Right cardiac atrium (tissue), 5 donors: ENCODE results near the gene RAB26. TPM values are rescaled to one million over a fixed set of nuclear protein-coding genes. Genes with fewer than 3 reads are reported as not detected.

Source experiments
- ATAC-seq, 2 donors: fragments of 200-7000 bp; cut with Tn5 transposase; one replicate each; pipeline versions ENCODE4 v1.8.0 to v1.9.1; 2020; ENCODE audit warnings: moderate library complexity in 2 of 2, mild to moderate bottlenecking in 1 of 2
- DNase-seq, 3 donors: peaks; one replicate each; pipeline ENCODE4 v3.0.0-alpha.2; 2020
- H3K27ac ChIP-seq: one replicate; pipeline ENCODE4 v1.5.1; 2013; ENCODE audit warnings: mild to moderate bottlenecking, low read length, control low read depth, moderate library complexity
- H3K27me3 ChIP-seq: one replicate; pipeline ENCODE4 v1.6.1; 2013; ENCODE audit not compliant: control insufficient read depth, insufficient read depth
- H3K4me1 ChIP-seq: one replicate; pipeline ENCODE4 v1.6.1; 2013; ENCODE audit warnings: low read length; ENCODE audit not compliant: control insufficient read depth, insufficient read depth
- H3K4me3 ChIP-seq: one replicate; pipeline ENCODE4 v1.5.1; 2013; ENCODE audit warnings: low read length, control low read depth
- H3K9me3 ChIP-seq: one replicate; pipeline ENCODE4 v1.6.1; 2013; ENCODE audit warnings: low read length; ENCODE audit not compliant: control insufficient read depth
- WGBS: extraction: QIAGEN DNeasy Blood & Tissue Kit; methylation state at CpG from one replicate; pipeline ENCODE4 v1.1.7; 2013; 5-methylcytosine and 5-hydroxymethylcytosine counted together
- intact Hi-C, 4 donors: fragments of 100-400 bp; cut with DNase I; formaldehyde crosslinking; loops; one replicate each; pipeline versions ENCODE4 v1.11.0 to v1.14.0; 2022 to 2023
- polyA plus RNA-seq: library from polyadenylated mRNA; stranded (reverse); fragments of 200-250 nt; gene quantifications from one replicate; pipeline ENCODE4 v1.2.3, GENCODE V29; 2013
- total RNA-seq, 4 donors: library from RNA; stranded (reverse); fragmentation: NEBNext Ultra II Directional; extraction: Animal tissue kit (Norgen Biotek cat#: 25700); gene quantifications; one replicate each; pipeline ENCODE4 v1.2.1, GENCODE V29; 2021
- donor health status: healthy with polysubstance abuse.
- donor health status: DM: no; HTN: yes; CAD: no.
- donor health status: DM: no; HTN: no; CAD: no.
- donor health status: DM: no; HTN: yes; CAD: no; lungs with severe emphysema.
- donor health status: DM: yes; HTN: yes; CAD: no.

The RAB26 gene
- total and polyA plus RNA-seq, 5 donors = 0.24 to 0.95 (median 0.88) TPM; not detected in 1

GRCh38 chr16:2184962-2185361 is 36.5 kb downstream of the RAB26 start:
- intact Hi-C loops = no loop called here
- Histone ChIP-seq H3K27ac (no peak overlapping the region), H3K4me1 (no peaks in the 10 kb centered on the region), H3K4me3 (no peak overlapping the region), H3K27me3 (no peaks in the 10 kb centered on the region), H3K9me3 (no peaks in the 10 kb centered on the region)
- 84% methylated on average over 20 of the region's 20 CpGs for WGBS
- DNase-seq = no peak
- ATAC-seq = no peak

- Histone ChIP-seq H3K4me3 (no peak overlapping the region), H3K9me3 (no peaks in the 10 kb centered on the region), H3K27ac (no peak overlapping the region), H3K27me3 (no peaks in the 10 kb centered on the region), H3K4me1 (no peaks in the 10 kb centered on the region)
- WGBS = 90% methylated on average over 13 of the region's 13 CpGs
- DNase-seq (no peak), ATAC-seq (no peak)
- intact Hi-C loops = no loop called here
These were observed 37.6 kb downstream of the RAB26 start for GRCh38 chr16:2186064-2186463.

- H3K4me3 ChIP-seq = no peak overlapping the region
- ATAC-seq (no peak), DNase-seq (no peak)
- H3K4me1 ChIP-seq = no peaks in the 10 kb centered on the region
- no peak overlapping the region for H3K27ac ChIP-seq
- H3K9me3 ChIP-seq = no peaks in the 10 kb centered on the region
- H3K27me3 ChIP-seq = no peaks in the 10 kb centered on the region
- intact Hi-C loops = no loop called here
- 79% methylated on average over 20 of the region's 20 CpGs for WGBS
These were observed 38.1 kb downstream of the RAB26 start for GRCh38 chr16:2186505-2186904.

- ATAC-seq (no peak), DNase-seq (no peak)
- Histone ChIP-seq H3K9me3 (no peaks in the 10 kb centered on the region), H3K27me3 (no peaks in the 10 kb centered on the region), H3K4me1 (no peaks in the 10 kb centered on the region), H3K27ac (no peak overlapping the region), H3K4me3 (no peak overlapping the region)
- intact Hi-C loops = no loop called here
- WGBS = 82% methylated on average over 17 of the region's 17 CpGs
These were observed 38.8 kb downstream of the RAB26 start for GRCh38 chr16:2187212-2187611.

- no peak overlapping the region for H3K4me3 ChIP-seq
- WGBS = 91% methylated on average over 8 of the region's 8 CpGs
- no peak overlapping the region for H3K27ac ChIP-seq
- no peaks in the 10 kb centered on the region for H3K4me1 ChIP-seq
- H3K9me3 ChIP-seq = no peaks in the 10 kb centered on the region
- DNase-seq (no peak), ATAC-seq (no peak)
- intact Hi-C loops = no loop called here
- H3K27me3 ChIP-seq = no peaks in the 10 kb centered on the region
These were observed 40.0 kb downstream of the RAB26 start for GRCh38 chr16:2188395-2188794.

- DNase-seq = no peak
- Histone ChIP-seq H3K27ac (no peak overlapping the region), H3K9me3 (no peaks in the 10 kb centered on the region), H3K27me3 (no peaks in the 10 kb centered on the region), H3K4me1 (no peaks in the 10 kb centered on the region), H3K4me3 (no peak overlapping the region)
- ATAC-seq = no peak
- intact Hi-C loops = no loop called here
- 89% methylated on average over 25 of the region's 25 CpGs for WGBS
These were observed 40.9 kb downstream of the RAB26 start for GRCh38 chr16:2189252-2189893.

GRCh38 chr16:2190002-2190658 is 41.7 kb downstream of the RAB26 start:
- no peak for DNase-seq
- intact Hi-C loops = no loop called here
- Histone ChIP-seq H3K27me3 (no peaks in the 10 kb centered on the region), H3K9me3 (no peaks in the 10 kb centered on the region), H3K27ac (no peak overlapping the region), H3K4me3 (no peak overlapping the region), H3K4me1 (no peaks in the 10 kb centered on the region)
- ATAC-seq = no peak
- WGBS = 83% methylated on average over 24 of the region's 24 CpGs

- intact Hi-C loops = no loop called here
- Histone ChIP-seq H3K27ac (no peak overlapping the region), H3K4me1 (no peaks in the 10 kb centered on the region), H3K27me3 (no peaks in the 10 kb centered on the region), H3K9me3 (no peaks in the 10 kb centered on the region), H3K4me3 (no peak overlapping the region)
- 62% methylated on average over 25 of the region's 25 CpGs for WGBS
- DNase-seq (no peak), ATAC-seq (peak in 1 of 2 donors; percentile 2)
These were observed 42.4 kb downstream of the RAB26 start for GRCh38 chr16:2190659-2191445.

- Histone ChIP-seq H3K27ac (no peak overlapping the region), H3K9me3 (no peaks in the 10 kb centered on the region), H3K4me3 (no peak overlapping the region), H3K4me1 (no peaks in the 10 kb centered on the region), H3K27me3 (no peaks in the 10 kb centered on the region)
- peak in 1 of 3 donors; percentile 78 for DNase-seq
- 60% methylated on average over 11 of the region's 11 CpGs for WGBS
- ATAC-seq = peak; percentile 46 to 47
- intact Hi-C loops = no loop called here
These were observed 43.0 kb downstream of the RAB26 start for GRCh38 chr16:2191446-2191706.

- ATAC-seq (no peak), DNase-seq (no peak)
- no peak overlapping the region for H3K27ac ChIP-seq
- WGBS = 68% methylated on average over 16 of the region's 16 CpGs
- H3K4me1 ChIP-seq = no peaks in the 10 kb centered on the region
- H3K9me3 ChIP-seq = no peaks in the 10 kb centered on the region
- no peaks in the 10 kb centered on the region for H3K27me3 ChIP-seq
- intact Hi-C loops = no loop called here
- H3K4me3 ChIP-seq = no peak overlapping the region
These were observed 45.9 kb downstream of the RAB26 start for GRCh38 chr16:2194166-2194834.

GRCh38 chr16:2194852-2195321 is 46.5 kb downstream of the RAB26 start:
- H3K27me3 ChIP-seq = no peaks in the 10 kb centered on the region
- no peak for DNase-seq
- 36% methylated on average over 10 of the region's 10 CpGs for WGBS
- intact Hi-C loops = no loop called here
- no peaks in the 10 kb centered on the region for H3K4me1 ChIP-seq
- H3K27ac ChIP-seq = no peak overlapping the region
- no peaks in the 10 kb centered on the region for H3K9me3 ChIP-seq
- peak in 1 of 2 donors; percentile 17 for ATAC-seq
- no peak overlapping the region for H3K4me3 ChIP-seq
